Right lung (tissue), 5 donors: ENCODE data around the gene DNAJC27. TPM values are rescaled to one million over a fixed set of nuclear protein-coding genes. Genes with fewer than 3 reads are reported as not detected.

Source experiments
- DNase-seq, 2 donors: peaks; one replicate each; pipeline ENCODE4 v3.0.0-alpha.2; 2013
- polyA plus RNA-seq, 5 donors: library from polyadenylated mRNA; unstranded; fragments of 120-200 nt; gene quantifications; one replicate each; pipeline versions ENCODE4 v1.2.1 to v1.2.3, GENCODE V29; 2013; ENCODE audit warnings: inconsistent platforms in 1 of 5, low replicate concordance in 1 of 5; ENCODE audit not compliant: insufficient read length in 5 of 5, insufficient read depth in 1 of 5

The DNAJC27 gene
- polyA plus RNA-seq, 5 donors = 8.4 to 12.0 (median 11.0) TPM

DNA sequence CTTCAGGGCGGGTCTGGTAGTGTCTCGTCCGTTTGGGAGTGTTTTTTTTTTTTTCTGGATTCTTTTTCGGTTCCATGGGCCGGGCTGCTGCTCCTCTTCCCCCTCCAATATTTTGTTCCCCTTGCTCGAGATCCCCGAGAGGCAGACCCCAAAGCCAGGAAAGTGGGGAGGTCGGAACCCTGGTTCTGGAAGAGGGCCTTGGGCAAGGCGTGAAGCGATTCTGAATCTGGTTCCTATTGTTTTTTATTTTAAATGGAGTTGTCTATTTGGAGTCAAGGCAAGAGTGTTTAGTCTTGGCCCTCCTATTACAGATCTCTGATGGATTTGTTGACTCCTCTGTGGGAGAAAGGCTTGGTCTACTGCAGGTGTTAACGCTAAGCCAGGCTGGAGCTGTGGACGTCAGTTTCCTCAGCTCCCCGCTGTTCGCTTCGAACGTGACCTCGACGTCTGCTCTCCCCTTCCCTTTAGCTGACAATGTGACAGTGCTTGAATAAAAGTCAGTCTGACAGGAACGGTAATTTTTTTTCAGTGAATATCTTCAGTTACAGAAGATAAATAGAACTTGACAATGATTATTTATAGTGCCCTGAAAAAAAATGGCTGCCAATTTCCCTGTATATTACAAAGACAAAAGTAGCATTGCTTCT lies 683 bp upstream of the DNAJC27 start:
- peak; percentile 60 to 70 for DNase-seq

DNA sequence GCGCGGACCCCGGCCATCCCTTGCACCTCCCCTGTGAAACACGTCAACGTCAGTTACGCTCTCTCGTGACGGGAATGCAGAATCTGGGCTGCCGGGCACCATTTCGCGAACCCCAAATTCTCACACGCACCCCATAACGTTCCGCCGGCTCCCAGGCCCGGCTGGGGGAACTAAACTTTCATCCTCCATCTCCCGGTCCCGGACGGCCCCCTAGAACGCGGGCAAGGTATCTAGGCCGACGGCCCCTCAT lies 544 bp downstream of the DNAJC27 start:
- DNase-seq = no peak

DNA sequence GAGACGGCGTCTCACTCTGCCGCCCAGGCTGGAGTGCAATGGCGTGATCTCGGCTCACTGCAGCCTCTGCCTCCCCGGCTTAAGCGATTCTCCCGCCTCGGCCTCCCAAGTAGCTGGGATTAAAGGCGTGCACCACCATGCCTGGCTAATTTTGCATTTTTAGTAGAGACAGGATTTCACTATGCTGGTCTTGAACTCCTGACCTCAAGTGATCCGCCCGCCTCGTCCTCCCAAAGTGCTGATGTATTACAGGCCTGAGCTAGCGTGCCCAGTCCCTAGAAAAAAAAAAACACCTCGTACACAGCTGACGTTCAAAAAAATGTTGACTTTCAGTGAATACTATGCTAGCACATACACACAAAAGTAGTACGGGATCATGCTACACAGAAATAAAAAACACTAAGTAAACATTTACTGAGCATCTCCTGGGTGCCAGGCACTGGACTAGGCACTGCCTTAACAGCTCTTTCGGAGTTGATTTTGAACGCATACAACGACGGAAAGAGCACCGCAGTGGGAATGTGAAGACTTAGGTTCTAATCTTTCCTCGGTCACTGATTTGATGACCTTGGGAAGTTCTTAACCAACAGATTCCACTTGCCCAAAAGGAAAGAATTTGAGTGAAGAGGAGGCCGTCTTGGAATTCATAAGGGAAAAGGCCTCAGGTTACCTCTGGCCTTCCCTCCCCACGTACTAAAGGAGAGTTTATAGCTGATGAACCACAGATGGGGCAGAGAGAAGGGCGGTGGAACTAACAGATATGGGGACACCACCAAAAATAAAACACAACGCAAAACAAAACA lies 1.1 kb downstream of the DNAJC27 start:
- DNase-seq = no peak

DNA sequence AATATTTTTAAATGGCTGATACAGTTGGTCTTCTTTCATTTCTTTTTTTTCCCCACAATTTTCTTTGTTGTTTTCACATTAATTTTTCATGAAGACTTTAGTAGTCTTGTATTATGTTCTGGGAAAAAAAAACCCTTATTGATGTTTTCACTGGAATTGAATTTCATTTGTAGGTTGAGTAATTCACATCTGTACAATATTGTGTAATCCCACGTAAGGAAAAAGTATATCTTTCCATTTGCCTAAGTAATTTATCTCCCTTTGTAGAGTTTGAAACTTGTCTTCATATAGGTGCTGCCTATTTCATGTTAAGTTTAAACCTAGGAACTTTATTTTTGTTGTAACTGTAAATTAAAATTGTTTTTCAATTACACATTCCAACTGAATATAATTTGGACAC lies 2.0 kb downstream of the DNAJC27 start:
- no peak for DNase-seq

DNA sequence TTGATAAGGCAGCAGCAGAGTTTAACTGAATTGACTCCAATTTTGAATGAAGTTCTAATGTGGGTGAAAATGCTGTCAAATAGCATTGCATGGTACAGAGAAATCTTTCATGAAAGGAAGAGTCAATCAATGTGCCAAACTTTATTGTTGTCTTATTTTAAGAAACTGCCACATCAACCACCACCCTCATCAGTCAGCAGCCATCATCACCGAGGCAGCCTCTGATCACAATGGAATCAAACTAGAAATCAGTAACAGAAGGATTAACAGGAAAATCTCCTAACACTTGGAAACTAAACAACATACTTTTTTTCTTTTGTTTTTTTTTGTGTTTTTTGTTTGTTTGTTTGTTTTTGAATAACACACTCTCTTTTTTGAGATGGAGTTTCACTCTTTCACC lies 9.9 kb downstream of the DNAJC27 start:
- no peak for DNase-seq

DNA sequence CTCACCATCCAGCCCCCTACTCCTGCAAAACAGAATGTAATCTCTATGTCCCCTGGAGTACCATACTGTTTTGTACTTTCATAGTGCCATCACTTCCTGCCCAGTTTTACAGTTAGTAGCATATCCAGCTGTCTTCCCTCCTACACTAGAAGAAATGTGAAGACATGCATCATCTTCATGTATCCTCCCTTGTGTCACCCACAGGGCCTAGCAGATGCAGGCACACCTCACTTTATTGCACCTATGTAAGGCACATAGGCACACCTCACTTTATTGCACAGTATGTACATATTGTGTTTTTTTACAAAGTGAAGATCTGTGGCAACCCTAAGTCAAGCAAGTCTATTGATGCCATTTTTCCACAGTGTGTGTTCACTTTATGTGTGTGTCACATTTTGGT lies 12.0 kb downstream of the DNAJC27 start:
- no peak for DNase-seq

DNA sequence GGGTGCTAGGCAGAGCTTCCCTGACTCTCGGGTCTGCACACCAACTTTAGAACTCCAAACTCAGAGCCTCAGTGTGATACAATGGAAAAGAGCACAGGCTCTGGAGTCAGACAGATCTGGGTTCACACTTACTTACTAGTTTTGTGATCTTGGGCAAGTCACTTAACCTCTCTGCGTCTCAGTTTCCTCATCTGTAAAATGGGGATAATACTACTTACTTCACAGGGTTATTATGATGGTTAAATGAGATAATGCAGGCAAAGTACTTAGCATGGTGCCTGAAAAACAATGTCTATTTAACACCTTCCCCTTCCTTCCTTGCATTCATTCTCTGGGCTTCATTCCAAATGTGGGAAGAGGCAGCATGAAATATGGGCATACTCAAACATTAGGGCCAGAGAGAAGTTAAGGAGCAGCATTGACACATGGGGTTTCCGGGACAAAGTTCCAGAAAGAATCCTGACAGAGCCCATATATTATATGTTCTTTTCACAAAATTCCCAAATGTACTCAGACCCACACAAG lies 13.3 kb downstream of the DNAJC27 start:
- no peak for DNase-seq

DNA sequence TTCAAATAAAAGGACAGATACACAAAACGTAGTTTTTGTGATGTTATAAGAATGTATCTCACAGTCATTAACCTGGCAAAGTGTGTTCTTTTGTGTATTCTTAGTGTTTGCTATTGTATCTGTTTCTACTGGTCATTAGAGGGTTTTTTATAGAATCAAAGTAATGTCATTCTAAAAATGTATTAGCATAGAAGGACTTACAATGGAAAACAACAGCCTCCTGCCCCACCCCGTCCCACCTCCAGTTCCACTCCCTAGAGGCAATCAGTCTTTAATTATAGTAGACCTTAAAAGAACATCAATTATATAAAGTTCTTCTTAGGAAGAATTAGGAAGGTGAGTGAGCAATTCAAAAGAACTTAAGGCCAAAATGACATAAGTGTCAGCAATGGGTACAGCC lies 13.8 kb downstream of the DNAJC27 start:
- DNase-seq = no peak

DNA sequence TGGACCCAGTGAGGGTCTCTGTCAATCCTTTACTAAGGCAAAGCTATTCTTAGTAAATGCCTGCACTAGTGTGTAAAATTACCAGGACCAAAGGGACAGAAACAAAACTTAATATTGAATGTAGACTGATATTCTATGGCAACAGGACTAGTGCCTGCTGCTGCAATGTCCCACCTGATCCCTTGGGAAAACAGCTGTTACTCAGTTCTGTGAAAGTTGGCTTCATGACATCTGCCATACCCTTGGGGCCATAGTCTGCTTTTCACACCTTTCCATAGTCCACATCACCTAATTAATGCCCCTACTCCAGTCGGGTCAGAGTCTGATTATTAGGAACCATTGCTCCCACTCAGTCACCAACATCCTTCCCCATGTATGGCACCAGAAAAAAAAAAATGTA lies 14.5 kb downstream of the DNAJC27 start:
- no peak for DNase-seq

DNA sequence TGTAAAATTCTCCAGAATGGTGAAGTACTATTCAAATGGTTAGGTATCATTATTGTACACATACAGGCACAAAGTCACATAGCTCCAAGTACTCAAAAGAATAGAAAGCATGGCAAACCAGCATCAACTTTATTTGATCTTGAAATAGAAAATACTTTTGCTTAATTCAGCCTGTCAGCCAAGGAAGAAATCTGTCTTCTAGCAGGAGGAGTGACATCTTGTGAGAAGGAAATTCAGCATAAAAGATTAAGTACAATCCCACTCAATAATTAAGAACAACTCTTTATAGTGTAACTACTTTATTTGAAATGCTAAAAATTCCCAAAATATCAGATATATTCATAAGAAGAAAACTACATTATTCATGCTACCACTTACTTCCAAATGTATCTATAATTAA lies 15.8 kb downstream of the DNAJC27 start:
- DNase-seq = no peak

DNA sequence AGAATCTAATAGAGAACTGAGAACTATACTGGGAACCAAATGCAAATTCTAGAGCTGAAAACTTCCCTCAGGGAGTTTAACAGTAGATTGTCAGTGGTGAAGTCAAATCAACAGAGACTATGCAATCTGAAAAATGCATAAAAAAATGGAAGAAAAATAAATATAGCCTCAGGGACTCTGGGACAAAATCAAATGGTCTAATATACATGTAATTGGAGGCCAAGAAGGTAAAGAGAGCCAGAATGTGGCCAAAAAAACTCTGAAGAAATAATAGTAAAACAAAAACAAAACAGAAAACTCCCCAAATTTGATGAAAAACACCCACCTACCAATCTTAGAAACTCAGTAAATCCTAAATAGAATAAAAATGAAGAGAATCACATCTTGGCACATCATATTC lies 16.5 kb downstream of the DNAJC27 start:
- no peak for DNase-seq

DNA sequence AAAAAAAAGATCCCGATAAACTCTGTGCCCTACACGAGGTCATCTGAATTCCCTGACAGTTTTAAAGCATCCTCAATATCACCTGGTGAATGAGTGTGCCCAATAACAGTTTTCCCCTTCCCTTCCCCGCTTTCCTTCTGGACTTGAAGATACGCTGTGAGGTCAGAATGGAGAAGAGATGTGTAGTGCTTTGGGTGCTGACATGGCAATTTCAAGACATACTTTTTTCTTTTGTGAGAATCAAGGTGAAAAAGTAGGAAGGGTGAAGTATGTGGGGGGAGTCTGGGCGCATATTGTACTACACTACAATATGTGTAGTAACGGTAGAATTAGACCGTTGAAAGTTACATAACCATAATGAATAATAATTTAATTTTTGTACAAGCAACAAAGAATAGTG lies 21.7 kb downstream of the DNAJC27 start:
- DNase-seq = no peak

DNA sequence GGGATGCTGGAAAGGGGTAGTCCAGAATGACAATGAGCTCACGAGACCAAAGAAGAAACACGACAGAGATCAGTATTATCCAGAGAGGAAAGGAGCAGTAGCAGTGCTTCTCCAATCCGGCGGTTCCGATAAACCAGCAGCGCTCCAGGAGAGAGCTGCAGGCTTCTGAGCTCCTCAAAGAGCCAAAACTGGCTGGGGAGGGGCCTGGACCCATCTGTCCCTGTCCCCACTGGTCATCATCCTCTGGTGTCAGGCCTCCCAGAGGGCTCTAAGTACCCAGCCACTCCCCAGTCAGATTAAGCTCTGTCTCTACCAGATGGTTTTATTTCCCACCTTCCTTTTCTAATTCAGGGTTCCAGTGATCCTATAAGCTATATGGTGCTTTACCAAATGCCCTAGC lies 23.2 kb downstream of the DNAJC27 start:
- DNase-seq = no peak

DNA sequence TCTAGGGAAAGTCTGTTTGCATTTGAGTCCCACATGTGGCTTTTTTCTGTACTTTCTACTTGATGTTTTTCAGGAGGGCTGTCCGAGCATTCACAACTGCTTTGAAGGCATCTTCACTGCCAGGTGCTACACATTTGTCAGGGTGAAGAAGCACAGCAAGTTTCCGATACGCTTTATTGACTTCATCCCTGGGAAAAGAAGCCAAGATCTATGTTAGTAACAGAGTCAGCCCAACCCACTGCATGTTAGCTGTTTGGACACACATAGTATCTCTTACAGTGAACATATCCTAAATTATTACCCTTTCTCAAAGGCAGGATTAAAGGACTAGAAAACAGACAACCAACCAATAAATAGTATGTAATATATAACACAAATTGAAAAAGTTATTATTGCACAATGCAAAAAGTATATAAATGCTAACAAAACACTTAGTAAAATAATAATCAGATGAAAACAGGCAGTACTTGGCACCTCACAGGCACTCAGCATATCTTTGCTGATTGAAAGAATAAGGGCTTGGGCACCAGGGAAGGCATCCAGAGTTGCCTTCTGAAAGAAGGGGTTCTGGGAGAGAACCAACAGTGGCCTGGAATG lies 24.1 kb downstream of the DNAJC27 start:
- no peak for DNase-seq

DNA sequence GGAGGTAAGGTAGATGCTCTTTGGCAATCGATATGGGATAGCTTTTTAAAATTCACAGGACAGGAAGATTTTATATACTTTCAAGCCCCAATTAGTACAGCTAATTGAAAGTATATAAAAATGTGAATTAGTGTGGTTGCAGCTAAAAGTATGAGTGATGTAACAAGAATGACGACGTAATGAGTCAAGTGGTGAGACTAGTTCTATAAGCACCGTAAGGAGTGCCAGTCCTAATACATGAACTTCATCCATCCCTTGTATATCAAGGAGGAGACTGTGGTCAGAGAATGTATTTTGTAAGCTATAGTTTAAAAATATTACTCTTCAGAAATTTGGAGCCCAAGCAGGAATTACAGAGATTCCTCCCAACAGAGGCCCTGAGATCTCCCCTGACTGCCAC lies 25.8 kb downstream of the DNAJC27 start:
- no peak for DNase-seq

DNA sequence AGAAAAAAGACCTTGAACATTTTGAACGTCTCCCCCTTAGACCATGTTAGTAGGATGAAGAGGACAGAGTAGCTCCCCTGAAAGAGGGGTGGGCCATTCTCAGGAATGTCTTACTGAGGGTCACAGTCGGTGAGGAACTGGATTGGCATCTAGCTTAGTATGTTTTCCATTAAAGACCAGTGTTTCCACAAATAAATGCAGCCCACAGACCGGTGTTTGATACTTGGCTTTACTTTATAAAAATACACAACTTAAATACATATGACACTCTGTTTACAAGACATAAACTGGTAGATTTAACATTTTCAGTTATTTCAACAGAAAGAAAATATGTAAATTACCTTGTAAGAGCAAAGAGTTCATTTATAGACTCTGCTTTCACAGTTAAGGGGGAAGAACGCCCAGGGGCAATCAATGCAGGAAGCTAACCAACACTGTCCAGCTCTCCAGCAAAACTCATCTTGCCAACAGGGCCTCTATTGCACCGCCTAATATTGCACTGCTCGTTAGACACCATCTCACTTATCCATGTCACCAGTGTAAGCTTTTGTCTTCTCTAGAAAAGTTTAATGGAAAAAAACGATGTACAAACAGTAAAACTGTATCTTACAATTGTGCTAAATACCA lies 28.2 kb downstream of the DNAJC27 start:
- no peak for DNase-seq

DNA sequence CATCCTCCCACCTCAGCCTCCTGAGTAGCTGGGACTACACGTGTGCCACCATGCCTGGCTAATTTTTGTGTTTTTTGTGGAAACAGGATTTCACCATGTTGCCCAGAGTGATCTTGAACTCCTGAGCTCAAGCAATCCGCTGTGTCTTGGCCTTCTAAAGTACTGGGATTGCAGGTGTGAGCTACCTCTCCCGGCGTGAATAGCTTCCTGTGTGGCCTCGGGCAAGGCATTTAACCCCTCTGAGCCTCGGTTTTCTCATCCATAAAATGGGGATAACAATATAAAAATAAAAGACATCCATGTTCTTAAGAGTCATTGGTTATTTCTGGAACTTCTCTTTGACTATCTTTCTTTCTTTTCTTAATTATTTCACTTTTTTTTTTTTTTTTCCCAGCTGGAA lies 32.4 kb downstream of the DNAJC27 start:
- DNase-seq = no peak

DNA sequence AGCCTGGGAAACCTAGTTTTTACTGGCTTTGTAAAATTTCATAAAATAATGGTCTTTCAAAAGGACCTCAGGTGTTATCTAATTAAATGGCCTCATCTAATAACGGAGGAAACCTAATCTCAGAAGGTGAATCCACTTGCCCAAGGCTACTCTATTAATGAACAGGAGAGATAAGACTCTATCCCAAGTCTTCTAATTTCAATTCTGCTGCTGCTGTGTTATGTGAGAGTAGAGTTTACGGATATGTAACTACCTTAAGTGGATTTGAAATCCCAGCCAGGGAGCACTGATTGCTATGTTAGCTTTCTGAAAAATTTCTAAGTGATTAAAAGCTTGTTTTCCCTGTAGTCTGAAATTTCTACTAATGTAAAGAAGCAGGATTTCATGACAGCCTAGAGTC lies 34.5 kb downstream of the DNAJC27 start:
- DNase-seq = no peak

DNA sequence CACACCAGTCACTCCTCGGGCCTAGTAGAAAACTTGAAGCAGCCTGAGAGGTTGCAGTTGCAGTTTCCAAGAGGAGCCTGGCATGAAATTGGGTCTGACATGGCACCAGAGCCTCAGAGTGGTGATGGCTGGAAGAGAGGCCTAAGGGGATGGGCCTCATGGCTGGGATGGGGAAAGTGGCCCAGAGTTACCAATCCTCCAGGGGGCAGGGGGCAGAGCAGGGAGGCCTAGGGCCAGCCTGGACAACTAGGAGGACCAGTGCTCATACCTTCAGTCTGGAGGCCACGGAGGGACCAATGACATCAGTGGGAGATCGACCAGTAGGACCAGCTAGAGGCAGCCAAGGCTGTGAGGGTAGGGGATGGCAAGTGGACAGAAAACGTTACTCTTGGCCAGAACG lies 36.6 kb downstream of the DNAJC27 start:
- no peak for DNase-seq

DNA sequence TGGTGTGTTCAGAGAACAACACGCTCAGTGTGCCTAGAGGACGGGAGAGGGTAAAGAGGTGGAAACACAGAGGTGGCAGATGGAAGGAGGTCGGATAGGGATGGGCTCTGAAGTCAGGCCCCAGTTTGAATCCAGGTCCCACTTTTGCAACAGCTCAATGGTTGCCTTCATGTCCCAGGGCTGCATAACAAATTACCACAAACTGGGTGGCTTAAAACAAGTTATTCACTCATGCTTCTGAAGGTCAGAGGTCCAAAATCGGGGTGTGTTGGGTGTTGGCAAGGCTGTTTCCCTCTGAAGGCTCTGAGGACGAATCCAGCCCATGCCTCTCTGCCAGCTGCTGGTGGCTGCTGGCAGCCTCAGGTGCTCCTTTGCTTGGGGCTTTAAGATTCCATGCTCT lies 39.0 kb downstream of the DNAJC27 start:
- DNase-seq = no peak

DNA sequence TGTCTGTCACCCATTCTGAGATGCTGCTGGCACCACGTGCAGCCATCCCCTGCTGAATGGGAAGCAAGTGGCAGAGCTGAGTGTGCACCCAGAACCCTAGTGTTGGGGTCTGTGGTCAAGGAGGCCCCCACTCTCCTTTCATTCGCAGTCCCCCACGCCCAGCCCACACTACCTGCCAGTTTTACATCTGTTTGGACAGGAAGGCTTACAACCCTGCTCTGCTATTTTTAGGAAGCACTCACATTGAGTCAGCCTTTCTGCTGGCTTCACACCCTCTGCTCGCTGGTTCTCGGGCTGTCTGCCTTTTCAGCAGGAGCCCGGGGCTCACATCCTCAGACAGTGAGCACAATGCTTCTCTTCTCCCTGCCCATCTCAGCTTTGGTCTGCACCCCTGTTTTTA lies 41.0 kb downstream of the DNAJC27 start:
- no peak for DNase-seq

DNA sequence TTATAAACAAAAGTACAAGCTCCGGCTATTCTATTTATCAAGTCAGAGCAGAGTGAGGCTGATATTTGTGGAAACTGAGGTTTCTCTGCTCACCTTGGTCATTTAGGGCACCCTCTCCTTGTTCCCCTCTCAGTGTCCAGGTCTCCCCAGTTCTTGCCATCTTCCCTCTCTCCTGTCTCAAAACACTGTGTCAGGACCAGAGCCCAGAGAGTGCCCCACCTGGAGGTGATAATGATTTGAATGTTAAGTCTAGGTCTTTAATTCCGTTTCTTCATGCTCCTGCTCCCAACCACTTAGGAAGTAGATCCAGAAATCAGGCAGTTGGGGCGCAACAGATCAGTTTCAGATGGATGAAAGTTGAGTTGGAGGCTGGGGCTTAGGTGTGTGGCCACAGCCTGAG lies 42.5 kb downstream of the DNAJC27 start:
- DNase-seq = no peak

DNA sequence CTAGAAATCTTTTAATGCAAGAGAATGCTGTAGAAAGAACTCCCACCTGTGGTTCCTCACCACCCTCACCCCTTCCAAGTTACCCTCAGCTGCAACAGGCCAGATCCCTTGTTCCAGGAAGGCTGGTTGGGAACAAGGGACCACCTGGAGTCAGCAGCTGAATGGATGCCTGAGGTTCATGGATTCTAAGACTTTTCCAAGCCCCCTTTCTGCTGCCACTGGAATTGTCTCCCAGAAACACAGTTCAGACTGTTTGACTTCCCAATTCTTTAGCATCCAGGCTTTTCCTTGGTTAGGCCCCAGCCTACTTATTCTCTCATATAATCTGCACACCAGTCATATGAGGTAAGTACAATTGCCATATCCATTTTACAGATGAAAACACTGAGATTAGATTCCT lies 43.7 kb downstream of the DNAJC27 start:
- DNase-seq = no peak
